Prostate gland (tissue), 2 donors: ENCODE results near the gene NUAK2. TPM values are rescaled to one million over a fixed set of nuclear protein-coding genes. Genes with fewer than 3 reads are reported as not detected.

Source experiments
- DNase-seq: peaks from one replicate; pipeline ENCODE4 v3.0.0-alpha.2; 2019; ENCODE audit warnings: low spot score
- H3K27ac ChIP-seq, 2 donors: fragments of 200-600 bp; sonication (generic); 2 replicates each; pipeline ENCODE4 v1.5.1; 2017 to 2019
- H3K27me3 ChIP-seq: fragments of 200-600 bp; sonication (generic); replicated peaks from 2 replicates; pipeline ENCODE4 v1.5.1; 2019; ENCODE audit not compliant: insufficient read depth
- H3K36me3 ChIP-seq, 2 donors: fragments of 200-600 bp; sonication (generic); 1 replicate in 1 of 2; 2 replicates in 1 of 2; pipeline versions ENCODE4 v1.5.1 to v1.8.1; 2017 to 2019
- H3K4me1 ChIP-seq: fragments of 200-600 bp; sonication (generic); replicated peaks from 2 replicates; pipeline ENCODE4 v1.5.1; 2019
- H3K4me3 ChIP-seq, 2 donors: fragments of 200-600 bp; sonication (generic); 2 replicates each; pipeline ENCODE4 v1.5.1; 2017 to 2019
- H3K9me3 ChIP-seq: fragments of 200-600 bp; sonication (generic); 2 replicates; pipeline ENCODE4 v1.5.1; 2017
- POLR2A ChIP-seq: fragments of 450-650 bp; IDR thresholded peaks from one replicate; pipeline ENCODE4 v1.6.1; 2016; ENCODE audit warnings: antibody characterized with exemption, mild to moderate bottlenecking
- POLR2AphosphoS5 ChIP-seq: sonication (generic); formaldehyde crosslinking; IDR thresholded peaks from one replicate; pipeline ENCODE4 v1.6.1; 2017; ENCODE audit warnings: antibody characterized with exemption
- WGBS: methylation state at CpG from one replicate; pipeline ENCODE4 v1.1.5; 2018; 5-methylcytosine and 5-hydroxymethylcytosine counted together
- intact Hi-C: fragments of 100-400 bp; cut with DNase I; formaldehyde crosslinking; loops from one replicate; pipeline ENCODE4 v1.14.2; 2022
- total RNA-seq, 2 donors: library from RNA; depleted of rRNA; stranded (reverse); fragments of >200 nt; gene quantifications; one replicate each; pipeline ENCODE4 v1.1.0, GENCODE V29; 2016
- TF ChIP-seq, protein P1 (sequence below), 4 experiments: fragments of 200-600 bp in 2 of 4; fragments of 450-650 bp in 2 of 4; sonication (generic) in 2 of 4; IDR thresholded peaks; 1 replicate in 3 of 4; 2 replicates in 1 of 4; pipeline ENCODE4 v1.5.1; 2016 to 2019; ENCODE audit warnings: antibody characterized with exemption in 4 of 4, mild to moderate bottlenecking in 2 of 4, moderate library complexity in 2 of 4

NUAK2 gene
- total RNA-seq, 2 donors from 2014 or later, result 3.7 to 20.0 TPM

DNA sequence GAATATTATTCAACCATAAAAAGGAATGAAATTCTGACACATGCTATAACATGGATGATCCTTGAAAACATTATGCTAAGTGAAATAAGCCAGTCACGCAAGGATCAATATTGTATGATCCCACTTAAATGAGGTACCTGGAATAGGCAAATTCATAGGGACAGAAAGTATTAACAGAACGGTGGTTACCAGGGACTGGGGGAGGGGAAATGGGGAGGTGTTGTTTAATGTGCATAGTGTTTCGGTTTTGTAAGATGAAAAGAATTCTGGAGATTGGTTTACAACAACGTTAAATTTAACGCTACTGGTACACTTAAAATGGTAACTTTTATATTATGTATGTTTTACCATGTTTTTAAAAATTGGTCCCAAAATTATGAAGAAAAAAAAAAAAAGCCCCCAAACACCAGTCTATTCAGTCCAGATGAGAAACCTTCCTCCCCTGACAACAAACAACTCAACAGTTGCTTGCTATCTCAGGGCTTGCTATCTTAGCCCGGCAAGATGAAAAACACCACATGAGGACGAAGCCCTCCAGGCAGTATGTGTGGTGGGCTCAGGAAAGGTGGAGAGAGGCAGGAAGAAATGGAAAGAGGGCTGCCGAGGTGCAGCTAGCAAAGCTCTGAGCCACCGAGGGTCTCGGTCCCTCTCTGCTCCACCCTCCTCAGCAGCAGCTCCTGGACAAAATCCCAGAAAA lies 8.5 kb downstream of the NUAK2 start:
- 51% methylated on average over 10 of the region's 10 CpGs for WGBS

DNA sequence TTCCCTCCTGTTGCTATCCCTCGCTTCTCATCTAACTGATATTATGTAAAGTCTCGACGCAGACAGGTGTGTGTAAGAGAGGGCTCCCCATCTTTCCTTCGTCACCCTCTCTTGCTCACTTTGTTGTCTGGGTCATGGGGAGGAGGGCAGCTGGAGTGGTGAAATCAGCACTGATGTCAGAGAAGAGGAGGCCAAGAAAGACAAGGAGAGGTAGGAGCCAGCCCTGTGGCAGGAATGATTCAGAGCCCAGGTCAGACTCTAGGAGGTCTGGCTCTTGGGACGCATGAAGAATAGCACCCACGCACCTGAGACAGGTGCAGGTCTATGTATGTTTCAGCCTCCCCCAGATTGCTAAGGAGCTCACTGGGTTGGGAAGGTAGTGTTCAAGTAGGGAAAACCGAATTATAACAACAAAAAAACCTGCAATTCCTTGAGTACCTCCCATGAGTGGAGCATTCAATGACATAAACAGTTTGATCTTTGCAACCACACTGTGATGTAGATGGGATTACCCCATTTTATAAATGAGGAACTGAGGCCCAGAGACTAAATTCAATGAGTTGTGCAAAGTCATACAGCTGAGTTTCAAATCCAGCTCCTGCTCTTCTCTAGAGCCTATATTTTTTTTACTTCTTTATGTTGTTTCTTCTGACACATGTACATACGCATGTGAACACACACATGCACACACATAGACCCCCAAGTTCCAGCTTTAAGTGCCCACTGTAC lies 10.4 kb downstream of the NUAK2 start:
- peaks cover 0 to 9% of the 10 kb centered on the region in 2 donors for H3K36me3 ChIP-seq
- no peaks in the 10 kb centered on the region for H3K9me3 ChIP-seq
- DNase-seq, result no peak
- TF ChIP-seq POLR2AphosphoS5 (no peak), POLR2A (no peak)
- TF ChIP-seq, protein P1, sequence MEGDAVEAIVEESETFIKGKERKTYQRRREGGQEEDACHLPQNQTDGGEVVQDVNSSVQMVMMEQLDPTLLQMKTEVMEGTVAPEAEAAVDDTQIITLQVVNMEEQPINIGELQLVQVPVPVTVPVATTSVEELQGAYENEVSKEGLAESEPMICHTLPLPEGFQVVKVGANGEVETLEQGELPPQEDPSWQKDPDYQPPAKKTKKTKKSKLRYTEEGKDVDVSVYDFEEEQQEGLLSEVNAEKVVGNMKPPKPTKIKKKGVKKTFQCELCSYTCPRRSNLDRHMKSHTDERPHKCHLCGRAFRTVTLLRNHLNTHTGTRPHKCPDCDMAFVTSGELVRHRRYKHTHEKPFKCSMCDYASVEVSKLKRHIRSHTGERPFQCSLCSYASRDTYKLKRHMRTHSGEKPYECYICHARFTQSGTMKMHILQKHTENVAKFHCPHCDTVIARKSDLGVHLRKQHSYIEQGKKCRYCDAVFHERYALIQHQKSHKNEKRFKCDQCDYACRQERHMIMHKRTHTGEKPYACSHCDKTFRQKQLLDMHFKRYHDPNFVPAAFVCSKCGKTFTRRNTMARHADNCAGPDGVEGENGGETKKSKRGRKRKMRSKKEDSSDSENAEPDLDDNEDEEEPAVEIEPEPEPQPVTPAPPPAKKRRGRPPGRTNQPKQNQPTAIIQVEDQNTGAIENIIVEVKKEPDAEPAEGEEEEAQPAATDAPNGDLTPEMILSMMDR (IDR thresholded peaks at IDR 0.05), result no peak
- peaks cover 8% of the 10 kb centered on the region for H3K4me1 ChIP-seq
- no peak overlapping the region for H3K27ac ChIP-seq
- H3K27me3 ChIP-seq, result no peaks in the 10 kb centered on the region
- no peak overlapping the region for H3K4me3 ChIP-seq
- intact Hi-C loops, result no loop called here
- WGBS, result 93% methylated on average over 8 of the region's 8 CpGs

More for the DNA sequence above, 8.5 kb downstream of the NUAK2 start:
- intact Hi-C loops, result no loop called here
- peaks cover 0 to 9% of the 10 kb centered on the region in 2 donors for H3K36me3 ChIP-seq
- H3K27ac ChIP-seq, result peak overlapping the region; percentile 50 to 54
- H3K9me3 ChIP-seq, result no peaks in the 10 kb centered on the region
- no peak for TF ChIP-seq POLR2A
- TF ChIP-seq, protein P1 (IDR thresholded peaks at IDR 0.05), result no peak
- TF ChIP-seq POLR2AphosphoS5, result no peak
- H3K4me3 ChIP-seq, result no peak overlapping the region
- H3K4me1 ChIP-seq, result peaks cover 23% of the 10 kb centered on the region
- no peaks in the 10 kb centered on the region for H3K27me3 ChIP-seq
- DNase-seq, result no peak

DNA sequence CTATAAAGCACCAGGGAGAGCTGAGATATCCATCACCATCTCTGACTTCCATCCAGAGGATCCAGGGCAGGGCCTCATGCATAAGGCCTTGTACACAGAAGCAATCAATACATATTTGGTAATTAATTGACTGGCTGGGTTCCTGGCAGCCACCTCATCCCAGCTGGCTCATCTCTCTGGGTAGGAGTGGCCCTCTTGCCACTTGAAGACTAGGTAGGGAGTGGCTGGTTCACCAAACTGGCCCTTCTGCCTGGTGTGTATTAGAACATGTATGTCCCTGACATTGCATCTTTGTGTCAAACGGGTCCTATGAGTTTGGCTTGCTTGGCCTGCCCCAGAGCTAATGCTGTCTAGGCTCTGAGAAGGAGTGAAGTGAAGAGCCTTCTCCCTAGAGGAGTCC lies 11.8 kb downstream of the NUAK2 start:
- H3K4me3 ChIP-seq, result no peak overlapping the region
- no peak for DNase-seq
- TF ChIP-seq POLR2AphosphoS5 (no peak), POLR2A (no peak)
- TF ChIP-seq, protein P1 (IDR thresholded peaks at IDR 0.05), result no peak
- 38% methylated on average over 1 of the region's 1 CpG for WGBS
- peaks cover 8% of the 10 kb centered on the region for H3K4me1 ChIP-seq
- peaks cover 0 to 9% of the 10 kb centered on the region in 2 donors for H3K36me3 ChIP-seq
- no peaks in the 10 kb centered on the region for H3K27me3 ChIP-seq
- no peaks in the 10 kb centered on the region for H3K9me3 ChIP-seq
- intact Hi-C loops, result no loop called here
- H3K27ac ChIP-seq, result no peak overlapping the region

DNA sequence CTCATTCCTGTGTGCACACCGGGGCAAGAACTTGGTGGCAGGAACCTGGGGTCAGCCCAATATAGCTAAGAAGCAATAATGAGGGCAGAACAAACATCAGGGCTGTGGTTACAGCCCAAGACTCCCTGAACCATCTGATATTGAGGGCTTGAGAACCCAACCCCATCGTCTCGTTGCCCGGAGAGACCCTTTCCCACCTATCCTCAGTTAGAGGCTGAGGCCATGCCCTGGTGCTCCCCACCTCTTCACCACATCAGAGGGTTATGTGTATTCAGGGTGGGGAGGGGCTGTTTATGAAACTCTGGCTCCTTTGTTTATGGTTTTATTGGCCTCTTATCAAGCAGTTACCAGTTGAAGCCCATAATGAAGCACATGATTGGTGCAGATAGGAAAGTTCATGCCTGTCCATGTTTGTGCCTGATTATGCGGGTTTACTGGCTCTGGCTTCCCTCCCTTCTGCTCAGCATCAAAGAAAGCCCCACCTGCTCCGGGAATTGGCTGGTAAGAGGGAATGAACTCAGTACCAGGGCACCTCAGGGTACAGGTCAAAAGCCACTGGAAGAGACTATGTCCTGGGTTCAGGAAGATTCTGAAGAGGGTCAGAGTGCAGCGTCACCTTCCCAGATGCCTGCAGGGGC lies 14.5 kb downstream of the NUAK2 start:
- Histone ChIP-seq H3K4me3 (no peak overlapping the region), H3K9me3 (no peaks in the 10 kb centered on the region), H3K27me3 (no peaks in the 10 kb centered on the region), H3K27ac (no peak overlapping the region), H3K36me3 (peaks cover 5 to 16% of the 10 kb centered on the region in 2 donors), H3K4me1 (no peaks in the 10 kb centered on the region)
- TF ChIP-seq POLR2AphosphoS5, result no peak
- TF ChIP-seq POLR2A, result no peak
- TF ChIP-seq, protein P1 (IDR thresholded peaks at IDR 0.05), result no peak
- no peak for DNase-seq
- WGBS, result 63% methylated on average over 7 of the region's 7 CpGs
- intact Hi-C loops, result no loop called here
